K562 (cell line): ENCODE results near the gene LY6G5B. TPM values are rescaled to one million over a fixed set of nuclear protein-coding genes. Genes with fewer than 3 reads are reported as not detected.

Experiments
- BDP1 ChIP-seq: IDR thresholded peaks from 3 replicates; pipeline ENCODE4 v1.6.1; 2011; ENCODE audit not compliant: insufficient read length, insufficient read depth
- ESRRB ChIP-seq: fragments of 250-450 bp; sonication (Bioruptor Pico); IDR thresholded peaks from 2 replicates; pipeline ENCODE4 v1.5.0; 2020; ENCODE audit warnings: mild to moderate bottlenecking, moderate library complexity, borderline replicate concordance
- FIP1L1 ChIP-seq: fragments of 200-400 bp; formaldehyde crosslinking; IDR thresholded peaks from 2 replicates; pipeline ENCODE4 v1.6.1; 2018; ENCODE audit warnings: mild to moderate bottlenecking, low read depth, low read length; ENCODE audit not compliant: poor library complexity, severe bottlenecking
- HDAC2 ChIP-seq: fragments of 450-650 bp; IDR thresholded peaks from 2 replicates; pipeline ENCODE4 v1.6.1; 2016; ENCODE audit warnings: mild to moderate bottlenecking
- HMG20A ChIP-seq: fragments of 450-650 bp; formaldehyde crosslinking; conservative IDR thresholded peaks from 2 replicates; pipeline ENCODE4 v1.4.0; 2020; ENCODE audit warnings: mild to moderate bottlenecking, mixed read lengths
- JUND ChIP-seq, 2 experiments: IDR thresholded peaks; 2 replicates in 1 of 2; 3 replicates in 1 of 2; pipeline ENCODE4 v1.6.1; 2011; ENCODE audit warnings: borderline replicate concordance in 2 of 2, low read depth in 2 of 2, low read length in 2 of 2, improper control_type of control experiment in 1 of 2, missing biosample characterization in 1 of 2, missing genetic modification characterization in 1 of 2, missing genetic modification reagents in 1 of 2
- KAT8 ChIP-seq: fragments of 450-650 bp; IDR thresholded peaks from 2 replicates; pipeline ENCODE4 v1.6.1; 2016; ENCODE audit warnings: low read depth, mild to moderate bottlenecking
- KDM1A ChIP-seq, 2 experiments: fragments of 450-650 bp; IDR thresholded peaks; 2 replicates each; pipeline ENCODE4 v1.6.1; 2016; ENCODE audit warnings: mild to moderate bottlenecking in 2 of 2
- MAFF ChIP-seq: IDR thresholded peaks from 2 replicates; pipeline ENCODE4 v1.6.1; 2012; ENCODE audit warnings: low read length, improper control_type of control experiment
- MEIS2 ChIP-seq: fragments of 450-650 bp; IDR thresholded peaks from 2 replicates; pipeline ENCODE4 v1.6.1; 2014; ENCODE audit warnings: mild to moderate bottlenecking; ENCODE audit not compliant: partially characterized antibody
- NCOA6 ChIP-seq: fragments of 450-650 bp; IDR thresholded peaks from 2 replicates; pipeline ENCODE4 v1.6.1; 2017; ENCODE audit warnings: mild to moderate bottlenecking
- NEUROD1 ChIP-seq: fragments of 150-350 bp; IDR thresholded peaks from 2 replicates; pipeline ENCODE4 v1.6.1; 2014; ENCODE audit warnings: borderline replicate concordance, low read length, low read depth; ENCODE audit not compliant: partially characterized antibody
- RFX5 ChIP-seq: IDR thresholded peaks from 2 replicates; pipeline ENCODE4 v1.6.1; 2011; ENCODE audit warnings: low read depth, mild to moderate bottlenecking, improper control_type of control experiment, low read length
- SMAD1 ChIP-seq: fragments of 150-350 bp; IDR thresholded peaks from 2 replicates; pipeline ENCODE4 v1.6.1; 2014; ENCODE audit warnings: low read length, low read depth; ENCODE audit not compliant: partially characterized antibody
- ZBTB17 ChIP-seq: fragments of 450-650 bp; formaldehyde crosslinking; IDR thresholded peaks from 2 replicates; pipeline ENCODE4 v1.4.0; 2020; ENCODE audit warnings: mild to moderate bottlenecking
- ZKSCAN3 ChIP-seq: fragments of 250-450 bp; sonication (Bioruptor Pico); IDR thresholded peaks from 2 replicates; pipeline ENCODE4 v1.4.0; 2020
- ZNF3 ChIP-seq: fragments of 250-450 bp; sonication (Bioruptor Pico); IDR thresholded peaks from 2 replicates; pipeline ENCODE4 v1.5.0; 2021; ENCODE audit warnings: mild to moderate bottlenecking, moderate library complexity
- polyA plus RNA-seq, 8 experiments: library from polyadenylated mRNA; depleted of rRNA in 4 of 8; stranded (reverse) in 5 of 8; unstranded in 3 of 8; fragments of >200 nt; fragmentation: Nextera tagmentation in 2 of 8; fragmentation: Illumina TruSeq in 1 of 8; extraction: Ambion mirVana in 2 of 8; extraction: Trizol in 1 of 8; gene quantifications; 2 replicates each; pipeline versions ENCODE4 v1.2.1 to v1.2.3, GENCODE V29; 2011 to 2014; ENCODE audit warnings: inconsistent platforms in 1 of 8, missing spikeins in 1 of 8
- total RNA-seq, 7 experiments: library from RNA; depleted of rRNA in 6 of 7; stranded (reverse); fragments of >200 nt in 6 of 7; fragmentation: Illumina TruSeq in 2 of 7; extraction: Trizol in 2 of 7; gene quantifications; 2 replicates each; pipeline versions ENCODE4 v1.2.1 to v1.2.3, GENCODE V29; 2011 to 2021; ENCODE audit warnings: low replicate concordance in 1 of 7
- TF ChIP-seq, protein P1 (sequence below): fragments of 250-450 bp; sonication (Bioruptor Pico); IDR thresholded peaks from 2 replicates; pipeline ENCODE4 v1.4.0; 2020
- TF ChIP-seq, protein P2 (sequence below), 2 experiments: fragments of 150-350 bp in 1 of 2; IDR thresholded peaks; 2 replicates each; pipeline ENCODE4 v1.6.1; 2012 to 2016; ENCODE audit warnings: low read depth in 2 of 2, low read length in 2 of 2, mild to moderate bottlenecking in 1 of 2, moderate library complexity in 1 of 2

The LY6G5B gene
- total and polyA plus RNA-seq, 9 of the 15 experiments (the other 6 are each of a cell fraction or from before 2014, with no cell fraction given), result 6.0 to 27.0 (median 7.5) TPM

DNA sequence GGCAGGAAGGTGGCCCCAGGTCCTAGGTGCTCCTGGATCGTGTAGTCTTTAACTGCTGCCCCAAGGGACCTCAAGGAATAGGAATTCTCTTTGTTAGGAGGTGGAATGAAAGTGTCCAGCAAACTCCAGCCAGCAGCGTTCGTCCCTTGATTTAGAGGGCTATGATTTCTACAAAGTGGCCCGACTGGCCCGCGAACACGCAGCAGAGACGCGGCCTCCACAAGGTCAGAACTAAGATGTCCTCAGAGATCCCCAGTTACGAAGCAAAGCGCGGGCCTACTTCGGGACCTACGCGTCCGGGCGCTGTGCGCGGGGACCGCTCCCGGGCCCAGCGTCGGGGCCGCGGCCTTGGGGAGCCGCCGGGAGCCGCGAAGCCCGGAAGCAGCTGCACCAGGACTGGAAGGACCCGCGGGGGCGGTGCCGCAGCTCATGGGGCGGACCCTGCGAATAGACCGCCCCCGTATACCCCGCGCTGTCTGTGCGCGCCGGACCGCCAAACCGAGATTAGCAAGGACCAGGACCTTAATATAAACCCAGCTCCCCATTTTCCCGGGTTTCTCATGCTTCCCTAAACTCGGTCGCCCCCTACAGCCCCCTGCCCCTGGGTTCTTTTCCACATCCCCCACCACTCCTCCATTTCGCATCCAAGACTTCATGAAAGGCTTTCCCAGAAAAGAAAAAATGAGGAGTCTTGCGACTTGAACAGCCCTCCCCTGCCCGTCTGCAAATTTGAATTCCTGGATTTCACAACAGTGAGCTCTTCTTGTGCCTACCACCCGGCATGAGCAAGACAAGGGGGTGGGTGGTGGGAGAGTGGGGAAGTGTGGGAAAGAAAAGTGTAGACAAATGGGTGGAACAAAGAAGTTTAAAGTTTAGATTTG, 9.2 kb upstream of the LY6G5B start, which contains the start of gene C6orf47 (continued):
- TF ChIP-seq HDAC2, result no peak
- no peak for TF ChIP-seq KDM1A (IDR thresholded peaks at IDR 0.05)
- TF ChIP-seq MAFF, result no peak
- TF ChIP-seq NEUROD1, result no peak
- TF ChIP-seq HMG20A (CRISPR knock-in tag), result no peak; the same call in 1 of the 2 replicates
- TF ChIP-seq JUND (IDR thresholded peaks at IDR 0.05; ENCODE audit: borderline replicate concordance, low read depth, low read length), result peak; percentile 75
- TF ChIP-seq JUND (tag; IDR thresholded peaks at IDR 0.05; ENCODE audit: borderline replicate concordance, low read depth, low read length), result peak; percentile 62; the same call in 1 of the 3 replicates
- TF ChIP-seq FIP1L1, result peak; percentile 89
- TF ChIP-seq ZNF3 (CRISPR knock-in tag), result no peak
- no peak for TF ChIP-seq BDP1
- TF ChIP-seq ZKSCAN3 (CRISPR knock-in tag), result no peak
- peak; percentile 91 for TF ChIP-seq ZBTB17
- TF ChIP-seq RFX5, result no peak
- TF ChIP-seq ESRRB (CRISPR knock-in tag), result peak; percentile 79; the same call in 1 of the 2 replicates
- TF ChIP-seq SMAD1, result peak; percentile 74
- TF ChIP-seq KAT8, result no peak
- TF ChIP-seq, protein P1, sequence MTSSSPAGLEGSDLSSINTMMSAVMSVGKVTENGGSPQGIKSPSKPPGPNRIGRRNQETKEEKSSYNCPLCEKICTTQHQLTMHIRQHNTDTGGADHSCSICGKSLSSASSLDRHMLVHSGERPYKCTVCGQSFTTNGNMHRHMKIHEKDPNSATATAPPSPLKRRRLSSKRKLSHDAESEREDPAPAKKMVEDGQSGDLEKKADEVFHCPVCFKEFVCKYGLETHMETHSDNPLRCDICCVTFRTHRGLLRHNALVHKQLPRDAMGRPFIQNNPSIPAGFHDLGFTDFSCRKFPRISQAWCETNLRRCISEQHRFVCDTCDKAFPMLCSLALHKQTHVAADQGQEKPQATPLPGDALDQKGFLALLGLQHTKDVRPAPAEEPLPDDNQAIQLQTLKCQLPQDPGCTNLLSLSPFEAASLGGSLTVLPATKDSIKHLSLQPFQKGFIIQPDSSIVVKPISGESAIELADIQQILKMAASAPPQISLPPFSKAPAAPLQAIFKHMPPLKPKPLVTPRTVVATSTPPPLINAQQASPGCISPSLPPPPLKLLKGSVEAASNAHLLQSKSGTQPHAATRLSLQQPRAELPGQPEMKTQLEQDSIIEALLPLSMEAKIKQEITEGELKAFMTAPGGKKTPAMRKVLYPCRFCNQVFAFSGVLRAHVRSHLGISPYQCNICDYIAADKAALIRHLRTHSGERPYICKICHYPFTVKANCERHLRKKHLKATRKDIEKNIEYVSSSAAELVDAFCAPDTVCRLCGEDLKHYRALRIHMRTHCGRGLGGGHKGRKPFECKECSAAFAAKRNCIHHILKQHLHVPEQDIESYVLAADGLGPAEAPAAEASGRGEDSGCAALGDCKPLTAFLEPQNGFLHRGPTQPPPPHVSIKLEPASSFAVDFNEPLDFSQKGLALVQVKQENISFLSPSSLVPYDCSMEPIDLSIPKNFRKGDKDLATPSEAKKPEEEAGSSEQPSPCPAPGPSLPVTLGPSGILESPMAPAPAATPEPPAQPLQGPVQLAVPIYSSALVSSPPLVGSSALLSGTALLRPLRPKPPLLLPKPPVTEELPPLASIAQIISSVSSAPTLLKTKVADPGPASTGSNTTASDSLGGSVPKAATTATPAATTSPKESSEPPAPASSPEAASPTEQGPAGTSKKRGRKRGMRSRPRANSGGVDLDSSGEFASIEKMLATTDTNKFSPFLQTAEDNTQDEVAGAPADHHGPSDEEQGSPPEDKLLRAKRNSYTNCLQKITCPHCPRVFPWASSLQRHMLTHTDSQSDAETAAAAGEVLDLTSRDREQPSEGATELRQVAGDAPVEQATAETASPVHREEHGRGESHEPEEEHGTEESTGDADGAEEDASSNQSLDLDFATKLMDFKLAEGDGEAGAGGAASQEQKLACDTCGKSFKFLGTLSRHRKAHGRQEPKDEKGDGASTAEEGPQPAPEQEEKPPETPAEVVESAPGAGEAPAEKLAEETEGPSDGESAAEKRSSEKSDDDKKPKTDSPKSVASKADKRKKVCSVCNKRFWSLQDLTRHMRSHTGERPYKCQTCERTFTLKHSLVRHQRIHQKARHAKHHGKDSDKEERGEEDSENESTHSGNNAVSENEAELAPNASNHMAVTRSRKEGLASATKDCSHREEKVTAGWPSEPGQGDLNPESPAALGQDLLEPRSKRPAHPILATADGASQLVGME (CRISPR knock-in tag), result 0 out of 2 replicates have a peak, but pooled peaks have one; percentile 29
- TF ChIP-seq MEIS2, result peak; percentile 12
- TF ChIP-seq, protein P2, sequence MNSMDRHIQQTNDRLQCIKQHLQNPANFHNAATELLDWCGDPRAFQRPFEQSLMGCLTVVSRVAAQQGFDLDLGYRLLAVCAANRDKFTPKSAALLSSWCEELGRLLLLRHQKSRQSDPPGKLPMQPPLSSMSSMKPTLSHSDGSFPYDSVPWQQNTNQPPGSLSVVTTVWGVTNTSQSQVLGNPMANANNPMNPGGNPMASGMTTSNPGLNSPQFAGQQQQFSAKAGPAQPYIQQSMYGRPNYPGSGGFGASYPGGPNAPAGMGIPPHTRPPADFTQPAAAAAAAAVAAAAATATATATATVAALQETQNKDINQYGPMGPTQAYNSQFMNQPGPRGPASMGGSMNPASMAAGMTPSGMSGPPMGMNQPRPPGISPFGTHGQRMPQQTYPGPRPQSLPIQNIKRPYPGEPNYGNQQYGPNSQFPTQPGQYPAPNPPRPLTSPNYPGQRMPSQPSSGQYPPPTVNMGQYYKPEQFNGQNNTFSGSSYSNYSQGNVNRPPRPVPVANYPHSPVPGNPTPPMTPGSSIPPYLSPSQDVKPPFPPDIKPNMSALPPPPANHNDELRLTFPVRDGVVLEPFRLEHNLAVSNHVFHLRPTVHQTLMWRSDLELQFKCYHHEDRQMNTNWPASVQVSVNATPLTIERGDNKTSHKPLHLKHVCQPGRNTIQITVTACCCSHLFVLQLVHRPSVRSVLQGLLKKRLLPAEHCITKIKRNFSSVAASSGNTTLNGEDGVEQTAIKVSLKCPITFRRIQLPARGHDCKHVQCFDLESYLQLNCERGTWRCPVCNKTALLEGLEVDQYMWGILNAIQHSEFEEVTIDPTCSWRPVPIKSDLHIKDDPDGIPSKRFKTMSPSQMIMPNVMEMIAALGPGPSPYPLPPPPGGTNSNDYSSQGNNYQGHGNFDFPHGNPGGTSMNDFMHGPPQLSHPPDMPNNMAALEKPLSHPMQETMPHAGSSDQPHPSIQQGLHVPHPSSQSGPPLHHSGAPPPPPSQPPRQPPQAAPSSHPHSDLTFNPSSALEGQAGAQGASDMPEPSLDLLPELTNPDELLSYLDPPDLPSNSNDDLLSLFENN (IDR thresholded peaks at IDR 0.05; ENCODE audit: low read depth in 2 of 2, low read length in 2 of 2), result 0 out of 4 replicates have a peak, but pooled peaks of 1 of the 2 experiments have one; percentile 33
- TF ChIP-seq NCOA6, result no peak
